HG03378 (cell line): ENCODE measurements around the gene RHNO1.

ENCODE experiments used
- ATAC-seq: cut with Tn5 transposase; IDR thresholded peaks from one replicate; pipeline ENCODE4 v1.9.1; 2021; ENCODE audit warnings: mild to moderate bottlenecking, moderate library complexity; ENCODE audit not compliant: unreplicated experiment

RHNO1 gene

DNA sequence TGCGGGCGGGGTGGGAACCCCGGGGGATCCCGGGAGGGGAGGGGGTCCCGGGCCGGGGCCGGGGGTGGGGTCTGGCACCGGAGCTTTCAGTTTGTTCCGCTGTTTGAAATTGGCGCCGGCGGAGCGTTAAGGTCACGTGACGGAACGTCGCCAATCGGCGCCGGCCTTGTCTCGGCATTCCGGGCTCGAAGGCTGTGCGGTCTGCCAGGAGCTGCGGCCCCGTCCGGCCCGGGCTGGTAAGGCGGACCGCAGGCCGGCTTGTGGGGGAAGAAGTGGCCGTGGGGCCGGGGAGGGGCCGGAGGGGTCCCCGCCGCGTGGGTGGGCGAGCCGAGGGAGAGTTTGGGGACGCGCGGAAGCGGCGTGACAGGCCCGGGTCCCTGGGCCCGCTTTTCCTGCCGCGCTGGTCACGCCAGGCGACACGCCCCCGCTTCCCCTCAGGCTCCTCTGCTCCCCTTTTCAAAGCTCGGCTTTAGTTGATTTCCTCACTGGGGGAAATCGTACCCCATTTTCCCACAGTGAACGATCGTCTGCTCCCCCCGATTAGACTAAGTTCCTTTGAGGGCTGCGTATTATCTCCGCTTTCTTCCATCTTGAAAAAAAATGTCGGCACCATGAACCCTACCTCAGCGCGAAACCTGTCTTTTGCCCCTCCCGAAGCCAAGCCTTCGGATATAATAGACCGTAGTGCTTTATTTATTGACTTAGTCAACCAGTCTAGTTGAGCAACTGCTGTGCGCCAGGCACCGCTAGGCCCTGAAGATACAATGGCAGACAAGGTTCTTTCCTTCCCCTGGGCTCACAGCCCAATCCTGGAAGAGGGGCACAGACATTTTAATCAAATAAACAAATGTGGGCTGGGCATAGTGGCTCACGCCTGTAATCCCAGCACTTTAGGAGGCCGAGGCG lies at the start of gene RHNO1, which contains the start of gene FOXM1:
TSS of gene RHNO1 (plus strand) at position 177 of the 906 bp plus-strand sequence. CDS start 8,144 bp downstream, outside the sequence.
TSS of gene FOXM1 (minus strand) at position 128 of the 906 bp plus-strand sequence. CDS start 2,696 bp downstream, outside the sequence.
- ATAC-seq, result peak; percentile 70

DNA sequence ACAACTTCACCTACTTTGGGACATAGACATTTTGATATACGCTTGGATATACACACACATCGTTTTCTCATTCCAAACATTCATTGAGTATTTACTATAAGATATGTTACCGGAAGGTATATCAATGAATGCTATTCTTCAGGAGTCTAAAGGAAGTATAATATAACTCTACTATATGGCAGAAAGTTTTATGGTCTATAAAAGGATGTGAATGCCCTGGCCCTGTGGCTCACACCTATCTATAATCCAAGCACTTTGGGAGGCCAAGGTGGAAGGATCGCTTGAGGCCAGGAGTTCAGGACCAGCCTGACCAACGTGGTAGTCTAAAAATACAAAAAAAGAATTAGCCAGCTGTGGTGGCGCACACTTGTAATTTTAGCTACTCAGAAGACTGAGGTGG lies 47.7 kb upstream of the RHNO1 start:
- ATAC-seq, result no peak

DNA sequence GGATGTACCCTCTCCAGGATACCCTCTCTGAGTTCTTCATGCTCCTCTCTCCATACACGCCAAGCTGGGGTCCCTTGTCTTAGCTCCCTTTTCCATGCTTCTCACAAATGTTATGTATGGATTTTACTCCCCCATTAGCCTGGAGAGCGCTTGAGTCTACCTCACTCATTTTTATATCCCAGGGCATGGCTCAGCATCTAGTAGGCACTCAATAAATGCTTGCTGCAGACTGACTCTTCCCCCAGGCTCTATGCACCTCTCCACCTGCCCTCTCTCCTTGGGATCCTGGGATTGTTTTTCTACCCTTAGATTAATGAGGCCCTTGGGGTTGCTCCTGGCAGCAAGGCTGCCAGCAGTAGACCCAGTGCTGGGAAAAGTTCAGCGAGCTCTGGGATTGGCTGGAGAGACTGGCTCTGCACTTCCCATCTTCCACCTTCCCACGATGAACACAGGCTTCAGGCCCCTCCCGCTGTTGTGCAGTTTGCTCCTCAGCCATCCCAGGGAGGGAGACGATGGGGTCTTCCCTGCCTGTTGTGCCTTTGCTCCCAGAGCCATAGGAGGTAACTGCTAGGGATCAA lies 44.4 kb upstream of the RHNO1 start:
- no peak for ATAC-seq

DNA sequence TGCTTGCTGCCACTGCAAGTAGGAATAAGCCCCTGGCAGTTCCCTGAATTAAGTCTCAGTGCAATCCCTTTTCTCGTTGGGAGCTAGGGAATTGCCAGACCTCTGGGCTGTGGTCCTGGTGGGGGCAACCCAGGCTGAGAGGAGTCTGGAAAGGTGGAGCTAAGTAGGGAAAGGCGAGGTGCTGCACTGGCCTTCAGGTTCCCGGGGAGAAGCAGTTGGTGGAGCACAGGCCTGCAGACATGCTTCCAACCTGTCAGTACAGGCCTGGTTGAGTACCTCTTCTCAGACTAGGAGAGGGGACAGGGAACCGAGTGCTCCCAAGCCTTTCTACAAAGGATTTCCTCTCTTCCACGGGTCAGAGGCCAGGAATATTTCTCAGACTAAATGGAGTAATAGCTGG lies 43.7 kb upstream of the RHNO1 start:
- ATAC-seq, result no peak

- no peak for ATAC-seq
Measured at GRCh38 chr12:2833810-2834209, 43.2 kb upstream of the RHNO1 start.

GRCh38 chr12:2834581-2835491 lies 42.2 kb upstream of the RHNO1 start, which contains the start of gene NRIP2:
NRIP2 (minus strand) TSS chr12:2835035; CDS start chr12:2834983, 52 bp downstream.
- no peak for ATAC-seq

DNA sequence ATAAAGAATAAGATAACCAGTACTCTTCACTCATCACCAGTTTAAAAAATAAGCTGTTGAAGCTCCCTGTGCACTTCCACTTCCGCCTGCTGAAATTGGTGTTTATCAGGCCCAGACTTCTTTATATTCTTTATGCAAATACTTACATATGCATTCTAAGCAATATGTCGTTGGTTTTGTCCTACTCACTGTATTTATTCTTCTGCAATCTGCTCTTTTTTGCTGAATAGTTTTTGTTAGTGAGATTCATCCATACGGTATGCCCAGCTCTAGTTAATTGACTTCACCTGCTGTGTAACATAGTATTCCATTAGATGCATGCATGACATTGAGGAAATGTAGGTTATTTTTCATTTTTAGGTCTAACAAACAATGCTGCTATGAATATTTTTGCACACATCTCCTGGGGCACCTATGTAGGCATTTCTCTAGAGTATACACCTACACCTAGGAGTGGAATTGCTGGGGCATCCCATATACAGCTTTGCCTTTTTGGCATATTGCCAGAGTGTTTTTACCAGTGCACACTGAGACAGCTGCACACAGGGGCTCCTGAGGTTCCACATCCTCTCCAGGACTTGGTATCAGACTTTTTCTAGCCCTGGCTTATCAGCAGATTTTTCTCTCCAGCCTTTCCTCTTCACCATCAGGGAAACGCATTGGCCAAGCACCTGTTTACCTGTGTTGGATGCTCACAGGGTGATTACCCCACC lies 41.2 kb upstream of the RHNO1 start:
- no peak for ATAC-seq

GRCh38 chr12:2836574-2836973 lies 40.4 kb upstream of the RHNO1 start:
- ATAC-seq, result no peak

GRCh38 chr12:2841056-2841650 lies 35.9 kb upstream of the RHNO1 start:
- no peak for ATAC-seq

DNA sequence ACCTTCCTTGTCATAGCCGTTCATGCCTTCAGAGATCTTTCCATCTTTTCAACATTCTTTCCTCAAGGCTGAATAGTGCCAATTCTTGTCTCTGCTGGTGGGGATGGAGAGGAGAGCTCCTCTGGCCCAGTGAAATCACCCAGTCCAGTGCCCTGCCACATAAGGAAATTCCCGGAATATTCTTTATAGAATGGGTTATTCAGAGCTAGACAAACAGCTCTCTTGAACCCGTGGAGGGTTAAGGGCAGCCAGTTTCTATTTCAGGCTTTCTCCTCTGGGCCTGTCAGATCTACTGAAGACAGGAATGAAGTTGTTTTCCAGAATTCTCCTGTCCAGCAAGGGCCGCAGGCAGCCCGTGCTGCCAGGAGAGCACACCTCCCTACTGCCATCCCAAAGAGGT lies 34.1 kb upstream of the RHNO1 start:
- ATAC-seq, result no peak

DNA sequence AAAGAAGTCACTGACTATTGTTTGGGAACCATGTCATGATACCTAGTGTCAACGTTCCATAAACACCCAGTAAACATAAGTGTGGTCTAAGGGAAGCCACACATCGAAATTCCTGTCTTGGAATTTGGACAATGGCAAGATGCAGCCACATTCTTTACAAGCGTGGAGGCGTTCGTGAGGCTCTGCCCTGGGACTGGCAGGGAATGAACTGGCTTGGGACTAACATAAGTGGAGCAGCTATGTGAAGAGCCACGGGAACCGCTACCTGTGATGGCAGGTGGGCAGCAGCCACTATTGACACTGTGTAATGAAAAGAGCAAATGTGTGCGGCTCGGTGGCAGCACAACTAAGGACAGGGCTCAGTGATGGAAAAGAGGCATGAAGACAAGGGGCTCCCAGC lies 32.2 kb upstream of the RHNO1 start:
- ATAC-seq, result no peak

- no peak for ATAC-seq
Measured at GRCh38 chr12:2845280-2845679, 31.7 kb upstream of the RHNO1 start.

DNA sequence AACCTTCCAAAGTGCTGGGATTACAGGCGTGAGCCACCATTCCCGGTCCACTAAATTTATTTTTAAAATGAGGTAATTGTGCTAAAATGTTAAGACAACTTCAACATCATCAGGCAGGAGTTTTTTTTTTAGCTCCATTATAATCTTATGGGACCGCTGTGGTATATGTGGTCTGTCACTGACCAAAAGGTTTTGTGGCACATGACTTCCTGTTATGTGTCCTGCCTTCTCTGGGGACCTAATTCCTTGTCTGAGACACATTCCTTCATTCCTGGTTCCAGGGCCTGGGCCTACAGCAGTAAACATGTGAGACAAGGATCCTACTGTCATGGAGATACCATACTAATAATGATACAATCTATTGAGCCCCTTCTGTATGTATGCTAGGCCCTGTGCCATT lies 25.1 kb upstream of the RHNO1 start:
- ATAC-seq, result no peak

DNA sequence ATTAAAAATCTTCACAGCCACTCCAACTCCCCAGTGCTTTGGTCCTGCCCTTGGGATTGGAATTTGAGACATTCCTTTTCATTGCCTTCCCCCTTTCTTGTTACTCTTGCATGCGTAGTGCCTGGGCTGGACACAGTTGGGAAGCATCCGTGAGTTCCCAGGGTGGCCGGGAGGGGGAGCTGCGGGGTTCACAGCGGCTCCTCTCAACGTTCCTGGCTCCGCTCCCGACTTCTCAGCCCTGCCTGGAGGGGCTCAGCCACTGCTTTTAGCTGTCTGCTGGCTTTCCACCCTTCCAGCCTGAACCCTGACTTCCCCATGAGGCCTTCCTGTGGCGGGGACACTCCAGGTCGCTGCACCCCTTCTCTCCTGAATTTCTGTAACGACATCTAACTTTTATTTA lies 23.4 kb upstream of the RHNO1 start:
- no peak for ATAC-seq

DNA sequence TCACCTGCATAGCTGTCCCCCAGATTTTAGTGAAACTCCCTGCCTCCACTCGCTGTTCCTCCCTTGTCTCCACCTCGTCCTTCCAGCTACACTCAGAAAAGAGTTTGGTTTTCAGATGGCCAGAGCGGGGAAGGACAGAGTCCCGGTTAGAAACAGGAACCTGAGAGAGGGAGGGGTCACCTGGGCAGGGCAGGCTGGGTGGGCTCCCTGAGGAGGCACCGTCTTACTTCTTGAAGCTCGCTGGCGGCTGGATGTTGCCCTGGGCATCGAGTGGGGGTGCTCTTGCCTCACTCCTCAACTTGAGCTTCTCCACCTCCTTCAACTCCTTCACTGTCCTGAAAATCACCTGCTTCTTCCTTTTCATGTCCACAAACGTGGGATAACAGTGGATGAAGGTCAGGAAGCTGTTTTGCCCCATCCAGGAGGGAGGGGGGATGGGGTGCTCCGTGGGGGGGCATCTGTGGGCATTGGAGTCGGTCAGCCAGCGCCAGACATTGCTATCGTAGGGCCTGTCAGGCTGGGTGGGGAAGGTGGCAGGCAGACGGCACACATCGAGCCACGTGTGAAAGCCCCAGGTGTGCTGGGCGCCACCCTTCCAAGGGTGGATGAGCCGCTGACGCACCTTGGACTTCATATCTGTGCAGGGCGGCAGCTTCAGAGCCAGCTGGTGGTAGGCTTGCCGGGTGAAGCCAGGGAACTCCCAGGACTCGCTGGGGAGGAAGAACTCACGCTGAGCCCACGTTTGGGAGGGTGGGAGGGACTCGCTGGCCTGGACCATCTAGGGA lies 22.2 kb upstream of the RHNO1 start:
- no peak for ATAC-seq

- ATAC-seq, result no peak
Measured at GRCh38 chr12:2855546-2855945, 21.5 kb upstream of the RHNO1 start.

DNA sequence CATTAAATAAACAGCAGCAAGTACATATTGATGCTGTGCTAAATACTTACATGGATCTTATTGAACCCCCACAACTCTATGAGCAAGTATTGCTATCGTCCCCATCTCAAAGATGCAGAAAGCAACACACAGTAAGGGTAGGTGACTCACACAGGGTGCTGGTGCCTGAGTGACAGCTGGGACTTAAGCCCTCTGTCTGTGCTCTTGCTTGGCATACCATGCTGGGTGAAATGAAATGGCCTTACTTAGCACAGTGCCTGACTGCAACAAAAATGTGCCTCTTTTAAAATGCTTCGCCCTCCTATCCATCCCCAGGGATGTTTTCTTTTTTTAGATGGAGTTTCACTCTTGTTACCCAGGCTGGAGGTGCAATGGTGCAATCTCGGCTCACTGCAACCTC lies 21.0 kb upstream of the RHNO1 start:
- ATAC-seq, result no peak

- no peak for ATAC-seq
Measured at GRCh38 chr12:2857021-2857431, 20.0 kb upstream of the RHNO1 start, which contains the start of gene TEX52. TEX52 (minus strand) TSS chr12:2857039; CDS start chr12:2857026, 13 bp downstream.

GRCh38 chr12:2857576-2857975 lies 19.4 kb upstream of the RHNO1 start:
- no peak for ATAC-seq
